Measurements from ENCODE around the gene COL25A1.

COL25A1 gene

GRCh38 chr4:109302361-109303139 is at the start of gene COL25A1:
Gene COL25A1, minus strand, starts transcription at chr4:109302658.
- peak; percentile 60 for DNase-seq

GRCh38 chr4:109350121-109350520 is 47.7 kb upstream of the COL25A1 start:
- no peak for DNase-seq

GRCh38 chr4:109334129-109335105 is 32.0 kb upstream of the COL25A1 start:
- no peak for DNase-seq

DNA sequence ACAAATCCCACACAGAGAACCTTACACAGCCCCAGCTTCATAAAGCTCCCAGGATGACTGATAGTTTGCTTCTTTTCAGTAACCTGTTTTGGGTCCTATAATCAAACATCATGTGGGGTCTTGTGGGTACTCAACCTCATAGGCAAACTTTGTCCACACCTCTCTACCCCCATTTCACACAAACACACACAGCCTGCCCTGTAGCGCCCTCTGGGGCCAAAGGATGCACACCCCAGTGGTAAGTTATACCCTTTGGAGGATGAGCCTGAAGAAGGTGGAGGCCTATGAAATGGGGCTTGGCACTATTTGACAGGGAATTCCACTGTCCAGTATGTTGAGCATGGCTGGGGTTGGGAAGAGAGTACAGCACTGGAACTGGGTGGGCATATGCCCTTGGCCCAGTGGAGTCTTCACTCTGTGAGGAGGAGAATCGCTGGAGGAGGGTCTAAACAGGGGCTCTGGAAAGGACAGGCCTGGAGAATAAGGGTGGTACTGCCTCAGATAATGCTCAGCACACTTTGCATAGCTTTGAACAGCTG is 30.5 kb upstream of the COL25A1 start:
- DNase-seq = no peak

- DNase-seq = no peak
Measured at GRCh38 chr4:109327641-109328040, 25.2 kb upstream of the COL25A1 start.

DNA sequence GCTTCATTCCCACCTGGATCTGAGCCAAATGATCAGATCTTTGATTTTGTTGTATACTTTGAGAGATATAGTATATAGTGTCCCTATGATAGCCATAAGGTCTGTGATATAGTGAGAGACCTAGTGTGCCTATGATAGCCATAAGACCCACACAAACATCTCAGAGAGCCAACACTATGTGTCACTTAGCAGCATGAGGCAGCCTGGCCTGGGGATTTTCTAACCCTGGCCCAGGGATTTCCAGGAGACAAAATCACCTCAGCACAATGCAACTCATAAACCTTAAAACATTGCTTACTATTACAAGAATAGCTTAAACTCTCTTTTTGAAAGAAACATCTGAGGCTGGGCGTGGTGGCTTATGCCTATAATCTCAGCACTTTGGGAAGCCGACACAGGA is 23.2 kb upstream of the COL25A1 start:
- DNase-seq = no peak

GRCh38 chr4:109323348-109323747 is 20.9 kb upstream of the COL25A1 start:
- no peak for DNase-seq

DNA sequence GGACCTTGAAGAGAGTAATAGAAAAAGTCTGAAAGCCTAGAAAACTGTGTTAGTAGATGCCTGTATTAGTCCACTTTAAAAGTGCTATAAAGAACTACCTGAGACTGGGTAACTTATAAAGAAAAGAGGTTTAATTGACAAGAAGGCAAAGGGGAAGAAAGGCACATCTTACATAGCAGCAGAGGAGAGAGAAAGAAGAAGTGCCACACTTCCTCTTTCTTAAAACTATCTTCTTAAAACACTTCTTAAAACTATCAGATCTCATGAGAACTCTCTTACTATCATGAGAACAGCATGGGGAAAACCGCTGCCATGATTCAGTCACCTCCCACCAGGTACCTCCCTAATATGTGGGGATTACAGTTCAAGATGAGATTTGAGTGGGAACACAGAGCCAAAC is 18.8 kb upstream of the COL25A1 start:
- no peak for DNase-seq

- no peak for DNase-seq
Measured at GRCh38 chr4:109319684-109320083, 17.2 kb upstream of the COL25A1 start.

DNA sequence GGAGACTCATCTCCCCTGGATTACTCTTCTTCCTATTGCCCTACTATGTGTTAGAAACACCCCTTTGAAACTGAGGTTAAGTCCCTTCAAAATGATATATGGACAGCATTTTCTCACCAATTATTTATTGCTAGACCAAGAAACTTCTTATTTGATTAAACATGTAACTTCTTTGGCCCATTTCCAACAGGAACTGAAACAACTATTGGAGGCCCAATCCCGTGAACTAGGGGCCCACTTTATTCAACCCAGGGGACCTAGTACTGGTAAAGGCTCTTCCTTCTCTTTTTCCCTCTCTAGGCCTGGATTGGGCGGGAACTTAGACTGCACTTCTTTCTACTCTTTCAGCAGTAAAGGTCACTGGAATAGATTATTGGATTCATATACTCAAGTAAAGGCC is 16.7 kb upstream of the COL25A1 start:
- no peak for DNase-seq

DNA sequence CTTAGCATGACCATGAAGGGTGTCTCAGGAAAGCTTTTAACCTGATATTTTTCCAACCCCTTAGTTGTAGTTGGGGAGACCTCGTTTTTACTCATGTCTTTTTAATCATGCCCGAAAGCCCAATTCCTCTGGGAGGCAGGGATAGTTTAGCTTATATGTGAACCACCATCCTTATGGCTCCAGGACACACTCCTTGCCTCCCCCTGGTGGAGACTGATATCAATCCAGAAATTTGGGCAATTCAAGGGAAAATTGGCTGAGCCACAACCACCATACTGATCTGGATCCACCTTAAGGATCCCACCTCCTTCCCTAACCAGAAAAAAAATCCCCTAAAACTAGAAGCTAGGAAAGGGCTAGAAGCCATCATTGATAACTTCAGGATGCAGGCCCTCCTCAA is 13.4 kb upstream of the COL25A1 start:
- no peak for DNase-seq

- no peak for DNase-seq
Measured at GRCh38 chr4:109315341-109315740, 12.9 kb upstream of the COL25A1 start.

- DNase-seq = no peak
Measured at GRCh38 chr4:109313168-109314133, 11.0 kb upstream of the COL25A1 start.

- DNase-seq = no peak
Measured at GRCh38 chr4:109303140-109303496, 660 bp upstream of the COL25A1 start.

DNA sequence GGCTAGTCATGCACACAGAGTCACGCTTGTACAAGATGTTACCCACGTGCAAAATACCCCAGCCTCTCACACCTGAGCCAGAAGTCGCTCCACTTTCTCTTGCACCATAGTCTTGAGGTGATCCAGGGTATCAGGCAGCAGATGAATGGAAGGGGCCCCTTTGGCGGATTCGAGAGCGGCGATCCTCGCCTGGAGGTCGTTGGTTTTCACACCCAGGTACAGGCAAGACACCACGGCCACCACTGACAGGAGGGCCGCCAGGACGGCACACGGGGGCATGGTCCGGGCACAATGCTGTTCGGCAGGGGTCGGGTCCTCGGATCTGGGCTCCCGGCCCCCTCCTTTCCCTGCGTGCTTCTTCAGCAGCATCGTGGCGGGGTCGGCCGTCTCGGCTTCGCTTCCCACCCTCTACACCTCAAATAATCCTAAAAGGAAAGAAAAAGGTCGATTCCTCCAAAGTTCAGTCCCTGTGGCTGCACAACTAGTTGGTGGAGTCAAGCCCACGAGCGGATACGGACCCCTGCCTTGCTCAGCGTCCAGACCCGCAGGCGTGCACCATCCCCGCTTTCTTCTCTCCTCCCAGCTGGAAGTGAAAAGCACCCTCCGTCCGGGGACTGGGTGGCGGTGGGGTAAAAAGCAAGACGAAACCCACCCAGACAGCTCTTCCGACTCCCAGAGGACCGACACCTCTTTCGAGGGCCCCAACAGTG is 652 bp downstream of the COL25A1 start:
- DNase-seq = no peak

GRCh38 chr4:109298279-109299010 is 4.0 kb downstream of the COL25A1 start:
- no peak for DNase-seq

DNA sequence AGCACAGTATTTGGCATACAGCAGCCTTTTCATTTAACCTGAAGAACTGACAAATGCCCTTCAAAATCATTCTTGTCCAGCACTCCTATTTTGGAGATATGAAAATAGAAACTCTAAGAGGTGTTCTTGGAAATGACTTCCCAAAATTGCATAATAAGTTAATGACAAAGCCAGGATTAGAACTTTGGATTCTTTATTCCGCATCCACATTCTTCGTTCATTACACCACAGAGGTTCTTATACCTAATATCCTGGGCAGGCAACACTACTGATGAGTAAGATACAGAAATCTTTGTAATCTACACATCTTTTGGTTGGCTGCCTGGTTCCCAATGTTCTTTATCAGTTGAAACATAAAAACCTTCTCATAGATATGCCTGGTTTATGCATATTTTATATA is 5.9 kb downstream of the COL25A1 start:
- no peak for DNase-seq

DNA sequence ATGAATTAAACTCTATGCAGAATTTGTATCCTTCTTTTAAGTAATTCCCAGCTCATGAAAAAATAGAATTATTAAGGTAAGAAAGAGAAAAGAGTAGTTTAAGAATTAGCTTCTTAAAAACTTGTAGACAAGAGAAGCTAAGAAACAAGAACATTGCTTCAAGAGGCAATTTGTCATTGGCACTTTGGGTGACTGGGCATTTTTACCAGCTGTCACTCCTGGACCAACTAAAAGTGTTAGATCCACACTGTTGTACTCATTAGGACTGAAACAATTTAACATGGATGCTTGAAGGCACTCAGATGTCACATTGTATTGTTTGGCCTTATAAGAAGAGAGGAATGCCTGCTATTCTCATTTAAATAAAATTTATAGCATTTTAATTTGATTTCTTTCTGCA is 7.4 kb downstream of the COL25A1 start:
- no peak for DNase-seq

GRCh38 chr4:109294468-109295020 is 7.9 kb downstream of the COL25A1 start:
- DNase-seq = no peak

- no peak for DNase-seq
Measured at GRCh38 chr4:109294006-109294405, 8.5 kb downstream of the COL25A1 start.

Data from T1000 (cell line).